KOPT-K1 (cell line): ENCODE measurements around the gene BCHE.

ENCODE experiments used
- H3K27ac ChIP-seq: fragments of 200-600 bp; sonication (generic); 2 replicates; pipeline ENCODE4 v1.5.1; 2016; ENCODE audit warnings: antibody characterized with exemption, mild to moderate bottlenecking, low read depth, low read length; ENCODE audit not compliant: poor library complexity, severe bottlenecking
- H3K36me3 ChIP-seq: fragments of 200-600 bp; sonication (generic); 2 replicates; pipeline ENCODE4 v1.5.1; 2017; ENCODE audit warnings: antibody characterized with exemption, mild to moderate bottlenecking, low read length, moderate library complexity; ENCODE audit not compliant: insufficient read depth
- H3K9me3 ChIP-seq: fragments of 200-600 bp; sonication (generic); 2 replicates; pipeline ENCODE4 v1.5.1; 2017; ENCODE audit warnings: antibody characterized with exemption, low read length, mild to moderate bottlenecking; ENCODE audit not compliant: insufficient read depth, poor library complexity, severe bottlenecking

Gene BCHE

GRCh38 chr3:165837058-165837525 is at the start of gene BCHE:
Gene BCHE, minus strand, starts transcription at chr3:165837423. Its CDS starts 6,390 bp downstream, at chr3:165831033.
- Histone ChIP-seq H3K9me3 (no peaks in the 10 kb centered on the region), H3K36me3 (no peaks in the 10 kb centered on the region), H3K27ac (peak within 1 kb of the TSS; percentile 84)

DNA sequence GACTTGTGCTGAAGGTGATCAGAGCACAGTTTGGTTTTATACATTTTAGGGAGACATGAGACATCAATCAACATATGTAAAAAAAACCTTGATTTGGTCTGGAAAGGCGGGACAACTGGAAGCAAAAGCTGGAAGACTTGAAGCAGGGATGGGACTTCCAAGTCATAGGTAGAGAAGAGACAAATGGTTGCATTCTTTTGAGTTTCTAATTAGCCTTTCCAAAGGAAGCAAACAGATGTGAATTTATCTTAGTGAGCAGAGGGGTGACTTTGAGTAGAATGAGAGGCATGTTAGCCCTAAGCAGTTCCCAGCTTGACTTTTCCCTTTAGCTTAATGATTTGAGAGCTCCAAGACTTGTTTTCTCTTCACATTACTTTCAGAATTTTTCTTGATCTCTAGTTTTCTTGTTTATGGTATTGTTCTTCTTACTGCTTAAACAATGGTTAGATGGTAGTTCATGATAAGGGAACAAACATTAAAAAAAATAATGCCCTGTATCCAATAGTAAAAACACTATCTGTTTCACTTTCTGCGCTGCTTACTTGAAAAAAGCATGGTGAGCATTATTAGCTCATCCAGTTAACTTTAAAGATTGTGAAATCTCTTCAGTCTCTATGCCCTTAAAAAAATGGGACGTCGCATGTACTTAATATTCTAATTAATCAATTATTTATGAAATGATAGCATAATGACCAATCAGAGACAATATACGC is 48.5 kb upstream of the BCHE start:
- no peaks in the 10 kb centered on the region for H3K36me3 ChIP-seq
- no peaks in the 10 kb centered on the region for H3K9me3 ChIP-seq
- H3K27ac ChIP-seq: no peak overlapping the region

- Histone ChIP-seq H3K36me3 (no peaks in the 10 kb centered on the region), H3K9me3 (no peaks in the 10 kb centered on the region), H3K27ac (peak overlapping the region; percentile 48)
Observed at GRCh38 chr3:165884518-165884917, 47.3 kb upstream of the BCHE start.

DNA sequence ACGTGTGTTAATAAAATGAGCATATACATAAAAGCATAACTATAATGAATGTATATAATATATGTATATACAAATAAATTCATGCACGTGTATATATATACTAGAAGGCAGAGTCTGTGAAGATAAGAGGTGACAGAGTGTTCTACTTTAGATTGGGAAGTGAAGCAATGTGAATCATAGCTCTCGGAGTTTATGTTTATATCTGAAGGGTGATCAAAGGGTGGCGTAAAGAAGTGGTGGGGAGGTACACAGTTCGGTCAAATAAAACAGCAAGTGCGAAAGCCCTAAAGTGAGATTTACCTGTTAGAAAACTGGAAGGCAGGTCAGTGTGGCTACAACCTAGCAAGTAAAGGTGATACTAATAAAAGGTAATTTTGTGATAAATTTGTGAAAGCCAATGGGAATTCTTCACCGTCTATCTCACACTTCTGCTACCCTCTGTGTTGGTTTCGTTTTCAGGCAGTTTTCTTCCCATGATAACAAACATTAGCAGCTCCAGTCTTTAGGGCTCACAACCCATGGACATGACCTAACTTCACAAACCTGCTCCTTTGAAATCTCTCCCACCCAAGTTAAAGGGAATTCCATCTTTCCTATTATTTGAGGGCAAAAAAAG is 46.7 kb upstream of the BCHE start:
- Histone ChIP-seq H3K9me3 (no peaks in the 10 kb centered on the region), H3K36me3 (no peaks in the 10 kb centered on the region), H3K27ac (peak overlapping the region; percentile 48)

DNA sequence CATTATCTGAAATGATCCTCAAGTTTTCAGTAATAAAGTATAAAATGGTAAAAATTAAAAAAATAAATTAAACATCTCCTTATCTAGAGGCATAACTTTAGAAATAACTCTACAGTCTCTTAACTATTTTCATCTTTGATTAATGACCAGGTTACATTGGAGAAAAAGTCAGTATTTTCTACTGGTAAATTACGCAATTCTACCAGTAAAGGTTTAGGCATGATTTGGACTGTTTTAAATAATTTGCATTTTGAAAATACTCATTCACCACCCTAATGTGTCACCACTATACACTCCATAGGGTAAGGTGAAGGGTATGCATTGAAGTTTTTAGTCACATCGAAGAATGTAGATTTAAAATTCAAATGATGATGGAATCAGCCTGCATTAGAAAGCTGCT is 45.9 kb upstream of the BCHE start:
- Histone ChIP-seq H3K27ac (no peak overlapping the region), H3K9me3 (no peaks in the 10 kb centered on the region), H3K36me3 (no peaks in the 10 kb centered on the region)

- Histone ChIP-seq H3K36me3 (no peaks in the 10 kb centered on the region), H3K27ac (no peak overlapping the region)
Observed at GRCh38 chr3:165875644-165876043, 38.4 kb upstream of the BCHE start.

GRCh38 chr3:165874663-165875489 is 37.7 kb upstream of the BCHE start:
- H3K27ac ChIP-seq: no peak overlapping the region
- H3K9me3 ChIP-seq: no peaks in the 10 kb centered on the region
- H3K36me3 ChIP-seq: no peaks in the 10 kb centered on the region

More at GRCh38 chr3:165875644-165876043, 38.4 kb upstream of the BCHE start:
- H3K9me3 ChIP-seq: no peaks in the 10 kb centered on the region

DNA sequence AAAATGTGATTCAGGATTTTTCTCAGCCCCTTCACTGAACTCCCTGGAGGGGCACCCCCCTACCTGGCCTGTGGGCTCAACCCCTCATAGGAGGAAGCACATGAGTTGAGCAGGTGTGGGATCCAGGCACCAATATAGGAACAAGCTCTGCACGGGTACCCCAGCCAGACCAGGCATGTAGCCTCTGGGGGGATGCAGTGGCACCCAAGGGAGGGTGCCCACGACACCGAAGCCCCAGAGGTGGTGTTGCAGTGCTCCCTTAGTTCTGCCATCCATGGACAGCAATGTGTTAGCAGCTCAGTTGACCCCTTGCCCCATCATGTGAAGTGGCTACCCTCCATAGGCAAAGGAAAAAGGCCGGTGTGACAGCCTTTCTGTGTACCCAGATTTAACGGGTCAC is 30.9 kb upstream of the BCHE start:
- no peaks in the 10 kb centered on the region for H3K36me3 ChIP-seq
- no peak overlapping the region for H3K27ac ChIP-seq
- no peaks in the 10 kb centered on the region for H3K9me3 ChIP-seq

DNA sequence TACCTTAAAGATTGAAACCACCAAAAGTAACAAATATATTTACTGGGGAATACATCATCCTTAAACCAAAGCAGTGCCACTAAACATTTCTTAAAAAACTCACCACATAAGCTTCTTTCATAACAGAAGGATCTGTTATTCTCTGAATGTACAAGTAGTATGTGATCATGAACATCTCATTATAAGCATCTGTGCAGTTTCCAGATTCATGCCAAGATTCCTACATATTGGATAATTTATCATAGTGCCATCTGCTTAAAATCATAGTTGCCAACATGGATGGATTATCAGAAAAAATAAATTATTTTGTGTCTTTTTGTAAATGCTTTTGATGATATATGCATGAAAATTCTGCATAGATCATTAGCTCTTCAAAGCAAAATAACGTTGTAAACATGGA is 21.8 kb upstream of the BCHE start:
- Histone ChIP-seq H3K27ac (no peak overlapping the region), H3K36me3 (no peaks in the 10 kb centered on the region), H3K9me3 (no peaks in the 10 kb centered on the region)

GRCh38 chr3:165855581-165855980 is 18.4 kb upstream of the BCHE start:
- Histone ChIP-seq H3K9me3 (no peaks in the 10 kb centered on the region), H3K36me3 (no peaks in the 10 kb centered on the region), H3K27ac (no peak overlapping the region)

DNA sequence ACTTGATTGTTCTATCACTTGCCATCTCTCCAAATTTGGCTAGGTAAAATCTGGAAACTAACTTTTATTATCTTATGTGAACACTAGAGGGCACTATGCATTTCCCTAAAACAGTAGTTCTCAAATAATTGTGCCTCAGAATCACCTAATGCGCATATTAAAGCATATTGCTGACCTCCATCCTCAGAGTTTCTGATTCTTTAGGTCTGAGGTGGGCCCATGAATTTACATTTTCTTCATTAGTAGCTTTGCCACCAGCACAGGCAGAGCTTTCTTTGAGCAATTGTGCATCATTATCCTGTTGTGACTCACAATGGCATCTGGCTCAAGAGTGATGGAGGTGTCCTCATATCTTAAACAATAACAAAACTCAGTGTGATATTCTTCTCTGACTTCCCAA is 17.5 kb upstream of the BCHE start:
- no peaks in the 10 kb centered on the region for H3K9me3 ChIP-seq
- no peaks in the 10 kb centered on the region for H3K36me3 ChIP-seq
- H3K27ac ChIP-seq: no peak overlapping the region

DNA sequence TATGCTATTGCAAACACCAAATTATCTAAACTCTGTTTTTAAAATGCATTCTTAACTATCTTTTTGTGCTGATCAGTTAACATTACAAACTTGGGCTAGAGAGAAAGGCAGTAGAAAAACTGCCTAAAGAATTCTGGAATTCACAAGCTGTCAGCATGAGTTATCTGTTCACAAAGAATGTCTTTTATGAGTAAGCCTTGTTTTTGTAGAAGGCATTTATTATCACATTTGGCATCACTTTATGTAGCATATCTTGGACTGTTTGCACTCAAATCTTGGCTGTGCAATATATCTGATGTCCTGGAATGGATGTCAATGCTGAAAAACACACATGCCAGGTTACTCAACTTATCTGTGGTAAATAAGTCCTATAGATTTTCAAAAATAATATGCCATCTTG is 15.5 kb upstream of the BCHE start:
- H3K36me3 ChIP-seq: no peaks in the 10 kb centered on the region
- H3K9me3 ChIP-seq: no peaks in the 10 kb centered on the region
- no peak overlapping the region for H3K27ac ChIP-seq

DNA sequence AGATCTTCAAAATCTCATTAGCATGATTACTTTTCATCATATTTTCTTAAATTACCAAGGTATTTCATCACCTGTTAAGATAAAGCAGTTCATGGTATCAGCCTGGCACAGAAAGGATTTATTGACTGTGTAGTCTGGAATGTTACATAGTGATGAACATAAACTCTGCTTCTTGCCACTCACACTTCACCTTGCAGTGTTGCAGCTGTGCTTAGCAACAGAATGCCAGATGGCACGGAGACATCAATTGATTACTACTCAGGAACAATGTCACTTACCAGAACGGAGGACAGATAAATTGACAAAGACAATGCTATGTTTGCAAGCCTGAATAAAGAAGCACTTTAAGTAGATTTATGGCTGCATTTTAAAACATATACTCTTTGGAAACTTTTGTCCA is 15.0 kb upstream of the BCHE start:
- Histone ChIP-seq H3K36me3 (no peaks in the 10 kb centered on the region), H3K27ac (no peak overlapping the region), H3K9me3 (no peaks in the 10 kb centered on the region)

DNA sequence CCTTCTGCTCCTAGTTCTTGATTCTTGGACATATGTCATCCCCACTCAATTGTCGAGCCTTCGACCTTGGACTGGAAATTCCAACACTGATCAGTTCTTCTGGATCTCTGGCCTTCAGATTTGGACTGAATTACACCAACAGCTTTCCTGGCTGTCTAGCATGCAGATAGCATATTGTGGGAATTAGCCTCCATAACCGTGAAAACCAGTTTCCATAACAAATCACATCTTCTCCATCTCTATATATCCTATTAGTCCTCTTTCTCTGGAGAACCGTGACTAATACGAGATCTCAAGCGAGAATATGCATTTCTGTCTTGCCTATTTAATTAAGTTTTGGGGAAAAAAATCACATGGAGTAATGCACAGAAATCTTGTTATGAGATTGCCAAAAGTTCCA is 8.8 kb upstream of the BCHE start:
- Histone ChIP-seq H3K9me3 (no peaks in the 10 kb centered on the region), H3K36me3 (no peaks in the 10 kb centered on the region), H3K27ac (no peak overlapping the region)

DNA sequence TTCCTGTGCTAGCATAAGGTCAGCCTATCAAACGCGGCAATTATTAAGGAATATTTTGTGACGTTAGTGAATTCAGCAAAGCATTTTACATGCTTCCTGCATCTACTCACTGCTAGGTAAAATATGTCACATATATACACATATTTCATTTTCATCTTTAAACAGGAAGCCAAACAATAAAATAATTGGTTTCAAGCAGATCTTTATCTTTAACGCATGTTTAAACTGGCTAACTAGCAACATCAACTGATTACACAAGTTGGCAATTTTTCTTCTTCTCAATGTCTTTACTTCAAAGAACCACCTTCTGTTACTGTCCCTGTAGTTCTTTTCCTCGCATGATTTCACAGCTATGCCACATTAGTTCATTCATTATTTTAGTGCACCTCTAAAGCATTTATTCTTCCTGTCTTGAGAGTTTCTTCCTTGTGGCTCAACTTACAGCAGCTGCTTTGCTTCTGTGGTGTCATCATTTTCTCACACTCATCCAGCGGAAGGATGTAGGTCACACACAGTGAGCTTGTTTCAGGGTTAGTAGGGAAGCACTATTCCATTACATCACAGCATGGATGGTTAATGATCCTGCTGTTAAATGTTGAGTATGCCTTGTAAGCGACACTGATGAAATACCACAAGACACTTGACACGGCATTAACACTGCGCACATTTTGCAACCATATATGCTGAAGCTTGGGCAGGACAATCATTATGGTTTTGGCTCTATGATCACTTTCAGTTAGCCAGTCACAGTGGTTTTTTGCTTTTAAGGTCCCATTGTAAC is 2.3 kb upstream of the BCHE start:
- Histone ChIP-seq H3K9me3 (no peaks in the 10 kb centered on the region), H3K27ac (peak overlapping the region; percentile 84), H3K36me3 (no peaks in the 10 kb centered on the region)
